HL-60 (cell line): Measurements from ENCODE around the gene TMOD3.

ENCODE experiments used
- GABPA ChIP-seq: IDR thresholded peaks from 2 replicates; pipeline ENCODE4 v1.6.1; 2012; ENCODE audit warnings: low read depth
- TF ChIP-seq, protein P1 (sequence below): IDR thresholded peaks from one replicate; pipeline ENCODE4 v1.5.1; 2011; ENCODE audit warnings: low read length, control low read depth, inconsistent platforms; ENCODE audit not compliant: insufficient read depth

DNA sequence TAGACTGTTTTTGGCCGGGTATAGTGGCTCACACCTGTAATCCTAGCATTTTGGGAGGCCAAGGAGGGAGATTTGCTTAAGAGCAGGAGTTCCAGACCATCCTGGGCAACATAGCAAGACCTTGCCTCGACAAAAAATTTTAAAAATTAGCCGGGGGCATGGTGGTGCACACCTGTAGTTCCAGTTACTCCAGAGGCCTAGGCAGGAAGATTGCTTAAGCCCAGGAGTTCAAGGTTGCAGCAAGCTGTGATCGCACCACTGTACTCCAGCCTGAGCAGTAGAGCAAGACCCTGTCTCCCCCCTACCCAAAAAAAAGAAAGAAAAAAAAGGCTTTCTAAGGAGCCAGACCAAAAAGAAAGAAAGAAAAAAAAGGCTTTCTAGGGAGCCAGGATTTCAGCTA lies 36.7 kb downstream of the TMOD3 start:
- no peak for TF ChIP-seq GABPA
- TF ChIP-seq, protein P1, sequence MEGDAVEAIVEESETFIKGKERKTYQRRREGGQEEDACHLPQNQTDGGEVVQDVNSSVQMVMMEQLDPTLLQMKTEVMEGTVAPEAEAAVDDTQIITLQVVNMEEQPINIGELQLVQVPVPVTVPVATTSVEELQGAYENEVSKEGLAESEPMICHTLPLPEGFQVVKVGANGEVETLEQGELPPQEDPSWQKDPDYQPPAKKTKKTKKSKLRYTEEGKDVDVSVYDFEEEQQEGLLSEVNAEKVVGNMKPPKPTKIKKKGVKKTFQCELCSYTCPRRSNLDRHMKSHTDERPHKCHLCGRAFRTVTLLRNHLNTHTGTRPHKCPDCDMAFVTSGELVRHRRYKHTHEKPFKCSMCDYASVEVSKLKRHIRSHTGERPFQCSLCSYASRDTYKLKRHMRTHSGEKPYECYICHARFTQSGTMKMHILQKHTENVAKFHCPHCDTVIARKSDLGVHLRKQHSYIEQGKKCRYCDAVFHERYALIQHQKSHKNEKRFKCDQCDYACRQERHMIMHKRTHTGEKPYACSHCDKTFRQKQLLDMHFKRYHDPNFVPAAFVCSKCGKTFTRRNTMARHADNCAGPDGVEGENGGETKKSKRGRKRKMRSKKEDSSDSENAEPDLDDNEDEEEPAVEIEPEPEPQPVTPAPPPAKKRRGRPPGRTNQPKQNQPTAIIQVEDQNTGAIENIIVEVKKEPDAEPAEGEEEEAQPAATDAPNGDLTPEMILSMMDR = no peak
